ENCODE measurements around the gene PEX1.
"Not testable (repeated sequence)": the region's sequence is repeated elsewhere in the genome, so short reads cannot be mapped to it uniquely, and the experiment has no call there.

PEX1 gene

GRCh38 chr7:92456236-92456635 is 72.1 kb downstream of the PEX1 start:
- DNase-seq, result no peak

GRCh38 chr7:92451645-92452044 is 76.7 kb downstream of the PEX1 start:
- DNase-seq, result no peak

DNA sequence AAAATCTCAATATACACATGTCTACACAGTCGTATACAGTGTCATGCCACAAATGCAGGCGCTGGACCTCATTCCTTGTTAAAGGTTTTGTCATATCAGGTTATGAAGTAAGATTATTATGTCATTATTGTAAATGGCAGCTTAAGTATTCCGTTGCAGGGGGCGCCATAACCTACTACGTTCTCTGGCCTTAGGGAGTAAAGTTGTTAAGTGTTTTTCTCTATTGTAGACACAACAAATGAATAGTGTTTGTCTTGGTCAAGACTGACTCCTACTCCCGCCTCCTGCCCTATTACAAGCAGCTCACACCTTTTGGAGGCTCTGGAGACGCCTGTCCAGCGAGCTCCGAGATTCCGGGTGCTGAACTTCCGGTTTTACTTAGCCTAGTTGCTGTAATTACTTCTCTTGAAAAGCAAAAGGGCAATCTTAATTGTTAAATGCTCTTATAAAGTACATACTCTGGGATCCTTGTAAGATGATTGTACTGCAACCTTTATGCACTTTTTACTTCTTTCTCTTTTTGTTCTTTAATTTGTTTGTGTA is 80.0 kb downstream of the PEX1 start:
- DNase-seq, result no peak

DNA sequence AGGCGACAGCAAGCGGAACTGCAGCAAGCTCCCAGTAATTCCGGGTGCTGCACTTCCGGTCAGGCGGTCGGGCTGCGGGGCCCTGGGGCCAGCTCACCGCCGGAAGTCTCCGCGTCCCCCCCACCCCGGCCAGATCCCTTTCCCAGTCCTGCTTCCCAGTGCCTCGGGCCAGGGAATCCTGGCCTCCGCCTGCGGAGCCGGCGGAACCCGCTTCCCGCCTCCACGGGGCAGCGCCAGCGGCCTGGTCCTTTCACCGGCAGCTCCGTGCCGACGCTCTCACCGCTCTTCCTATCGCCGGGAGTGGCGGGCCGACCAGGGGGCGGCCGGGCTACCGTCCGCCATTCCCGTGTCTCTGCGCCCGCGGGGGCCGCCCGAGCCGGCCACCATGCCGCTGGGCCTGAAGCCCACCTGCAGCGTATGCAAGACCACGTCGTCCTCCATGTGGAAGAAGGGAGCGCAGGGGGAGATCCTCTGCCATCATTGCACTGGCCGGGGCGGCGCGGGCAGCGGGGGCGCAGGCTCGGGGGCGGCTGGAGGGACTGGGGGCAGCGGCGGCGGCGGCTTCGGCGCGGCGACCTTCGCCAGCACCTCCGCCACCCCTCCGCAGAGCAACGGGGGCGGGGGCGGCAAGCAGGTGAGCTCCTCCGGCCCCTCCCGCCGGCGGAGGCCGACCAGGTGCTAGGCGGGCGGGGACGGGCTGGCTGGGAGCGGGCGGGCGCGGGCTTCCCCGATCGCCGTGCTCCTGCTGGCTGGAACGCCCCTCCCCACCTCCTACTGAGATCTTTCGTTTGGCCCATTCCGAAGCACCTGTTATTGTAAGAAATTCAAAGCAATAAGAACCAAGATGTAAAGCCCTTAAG is 80.7 kb downstream of the PEX1 start, which contains the start of gene GATAD1:
Gene GATAD1 (plus strand): TSS at position 138 of the 860 bp plus-strand sequence. CDS start 248 bp downstream, at position 386.
- DNase-seq, result peak; percentile 86

DNA sequence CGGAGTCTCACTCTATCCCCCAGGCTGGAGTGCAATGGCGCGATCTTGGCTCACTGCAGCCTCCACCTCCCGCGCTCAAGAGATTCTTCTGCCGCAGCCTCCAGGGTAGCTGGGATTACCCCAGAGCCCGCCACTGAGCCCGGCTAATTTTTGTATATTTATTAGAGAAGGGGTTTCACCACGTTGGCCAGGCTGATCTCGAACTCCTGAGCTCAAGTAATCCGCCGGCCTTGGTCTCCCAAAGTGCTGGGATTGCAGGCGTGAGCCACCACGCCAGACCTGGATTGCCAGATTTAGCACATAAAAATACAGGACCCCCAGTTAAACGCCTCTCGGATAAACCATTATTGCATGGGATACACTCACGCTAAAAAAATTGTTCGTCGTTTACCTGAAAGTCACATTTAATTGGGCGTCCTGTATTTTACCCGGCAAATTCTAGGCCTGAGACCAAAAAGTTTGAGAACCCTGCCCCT is 81.4 kb downstream of the PEX1 start:
- no peak for DNase-seq

GRCh38 chr7:92442720-92443119 is 85.6 kb downstream of the PEX1 start:
- not testable (repeated sequence) for DNase-seq

DNA sequence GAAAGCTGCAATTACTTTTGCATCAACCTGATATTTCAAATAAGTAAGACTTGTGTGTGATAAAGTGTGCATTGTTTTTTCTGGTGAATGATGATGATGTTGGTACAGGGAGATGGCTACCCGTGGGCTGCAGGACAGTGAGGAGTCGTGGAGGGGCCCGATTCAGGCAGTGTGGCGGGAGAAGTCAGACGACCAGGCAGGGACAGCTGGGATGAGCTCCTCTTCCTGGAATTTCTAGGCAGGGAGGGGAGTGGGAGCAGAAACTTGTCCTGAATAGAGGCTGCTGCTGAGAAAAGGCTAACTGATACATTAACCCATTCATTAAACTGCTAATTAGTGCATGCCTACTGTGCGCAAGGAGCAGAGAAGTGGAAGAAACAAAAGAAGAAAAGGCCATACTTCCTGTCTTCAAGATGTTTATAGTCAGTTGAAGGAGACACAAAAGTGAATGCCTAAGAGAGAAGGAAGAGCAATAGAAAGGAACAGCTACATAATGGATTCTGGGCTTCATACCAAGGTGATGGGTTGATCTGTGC is 90.3 kb downstream of the PEX1 start:
- no peak for DNase-seq

All from NCI-H1436 (cell line).